ENCODE measurements around the gene FAAH. TPM values are rescaled to one million over a fixed set of nuclear protein-coding genes. Genes with fewer than 3 reads are reported as not detected.
A peak's percentile ranks its signal among the peaks of the same experiment; 100 is the strongest.

Gene FAAH
- total RNA-seq, 1 donor from 2014 or later: 6.4 TPM

DNA sequence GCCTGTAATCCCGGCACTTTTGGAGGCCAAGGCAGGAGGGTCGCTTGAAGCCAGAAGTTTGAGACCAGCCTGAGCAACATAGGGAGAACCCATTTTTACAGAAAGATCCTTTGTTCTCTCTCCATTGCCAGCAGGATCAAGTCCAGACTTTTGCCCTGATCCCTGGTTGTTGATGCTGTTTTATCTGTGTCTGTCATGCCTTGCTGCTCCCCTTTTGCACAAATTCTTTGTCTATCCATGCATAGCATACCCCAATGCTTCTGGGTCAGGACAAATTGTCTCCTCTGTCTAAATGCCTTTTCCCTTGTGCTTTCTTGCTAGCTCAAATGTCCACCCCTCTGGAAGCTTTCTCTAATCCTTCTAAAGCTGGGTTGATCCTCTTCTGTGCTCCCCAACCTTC, 25.3 kb upstream of the FAAH start:
- intact Hi-C loops (cut with micrococcal nuclease): no loop called here
- H3K36me3 Mint-ChIP-seq (ENCODE audit: low read depth): peaks cover 40% of the 10 kb centered on the region
- no peak for TF ChIP-seq CTCF (IDR thresholded peaks at IDR 0.05)
- H3K27me3 Mint-ChIP-seq: no peaks in the 10 kb centered on the region
- DNase-seq: no peak
- no peaks in the 10 kb centered on the region for H3K9me3 Mint-ChIP-seq
- CTCF ChIA-PET: interaction anchor here (0.6 kb wide), 1 partner anchor 158 kb away, joined by 3 read pairs; no protein-coding TSS in a partner anchor
- POLR2A ChIA-PET: interaction anchor here (0.5 kb wide), 1 partner anchor 29 kb away, joined by 4 read pairs; no protein-coding TSS in a partner anchor
- no peak for ATAC-seq (ENCODE audit: low read depth)
- no peak overlapping the region for H3K27ac Mint-ChIP-seq
- H3K4me1 Mint-ChIP-seq: peaks cover 34% of the 10 kb centered on the region
- no peak overlapping the region for H3K4me3 Mint-ChIP-seq

DNA sequence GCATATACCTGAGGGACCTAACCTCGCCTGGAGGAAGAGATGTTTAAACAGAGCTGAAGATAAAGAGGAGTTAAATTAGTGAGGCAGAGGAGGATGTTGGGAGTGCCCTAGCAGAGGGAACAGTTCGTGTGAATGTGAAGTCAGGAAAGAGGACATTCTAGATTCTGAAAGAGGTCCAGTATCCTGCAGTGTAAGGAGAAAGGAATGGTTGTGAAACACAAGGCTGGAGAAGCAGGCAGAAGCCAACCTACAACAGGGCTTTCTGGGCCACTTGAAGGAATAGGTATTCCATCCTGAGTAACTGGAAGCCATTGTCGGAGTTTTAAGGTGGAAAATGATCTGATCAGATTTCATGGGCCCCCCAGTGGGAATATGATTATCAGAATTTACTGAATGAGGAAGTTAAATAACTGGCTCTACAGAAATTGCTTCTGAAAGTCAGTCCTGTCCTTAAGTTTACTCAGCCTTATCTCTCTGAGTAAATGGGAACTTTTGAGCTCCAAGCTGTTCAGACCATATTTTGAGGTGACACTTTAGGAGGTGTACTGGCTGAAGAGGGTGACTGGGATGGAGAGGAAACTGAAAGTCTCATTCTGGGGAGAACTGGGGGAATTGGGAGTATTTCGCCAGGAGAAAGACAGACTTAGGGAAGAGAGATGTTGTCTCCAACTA, 24.4 kb upstream of the FAAH start:
- Mint-ChIP-seq H3K4me3 (peak overlapping the region; percentile 29), H3K36me3 (ENCODE audit: low read depth) (peaks cover 34% of the 10 kb centered on the region), H3K4me1 (peaks cover 35% of the 10 kb centered on the region), H3K27ac (peak overlapping the region; percentile 73), H3K27me3 (no peaks in the 10 kb centered on the region), H3K9me3 (no peaks in the 10 kb centered on the region)
- ChIA-PET POLR2A (interaction anchor here (0.5 kb wide), 1 partner anchor 30 kb away, joined by 4 read pairs; no protein-coding TSS in a partner anchor), CTCF (no interaction called here)
- ATAC-seq (ENCODE audit: low read depth): no peak
- intact Hi-C loops (cut with micrococcal nuclease): no loop called here
- TF ChIP-seq CTCF (IDR thresholded peaks at IDR 0.05): no peak
- DNase-seq: no peak

DNA sequence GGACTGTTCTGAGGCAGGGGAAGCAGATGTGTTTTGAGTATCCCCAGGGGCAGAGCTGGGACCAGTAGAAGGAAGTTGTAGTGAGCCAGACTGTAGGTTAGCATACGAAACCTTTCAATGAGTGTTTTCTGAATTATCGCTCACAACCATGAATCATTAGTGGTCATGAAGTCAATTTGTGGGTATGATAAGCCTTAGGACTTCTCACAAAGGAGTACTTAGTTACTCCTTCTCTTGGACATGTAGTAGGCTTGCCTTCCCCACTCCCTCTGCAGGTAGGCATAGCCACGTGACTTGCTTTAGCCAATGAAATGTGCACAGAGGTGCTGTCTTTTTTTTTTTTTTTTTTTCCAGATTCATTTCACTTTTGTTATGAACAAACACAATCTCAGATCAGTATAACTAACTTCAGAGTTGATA, 23.9 kb upstream of the FAAH start:
- DNase-seq: no peak
- H3K9me3 Mint-ChIP-seq: no peaks in the 10 kb centered on the region
- peak; percentile 74 for ATAC-seq (ENCODE audit: low read depth)
- ChIA-PET CTCF (interaction anchor here (0.6 kb wide), 1 partner anchor 966 kb away, joined by 3 read pairs; no protein-coding TSS in a partner anchor), POLR2A (no interaction called here)
- peaks cover 28% of the 10 kb centered on the region for H3K36me3 Mint-ChIP-seq (ENCODE audit: low read depth)
- intact Hi-C loops (cut with micrococcal nuclease): no loop called here
- peaks cover 35% of the 10 kb centered on the region for H3K4me1 Mint-ChIP-seq
- H3K4me3 Mint-ChIP-seq: peak overlapping the region; percentile 29
- H3K27ac Mint-ChIP-seq: peak overlapping the region; percentile 73
- no peaks in the 10 kb centered on the region for H3K27me3 Mint-ChIP-seq
- TF ChIP-seq CTCF (IDR thresholded peaks at IDR 0.05): no peak

GRCh38 chr1:46372431-46372830, 21.7 kb upstream of the FAAH start:
- ChIA-PET POLR2A (no interaction called here), CTCF (no interaction called here)
- Mint-ChIP-seq H3K9me3 (no peaks in the 10 kb centered on the region), H3K27me3 (no peaks in the 10 kb centered on the region), H3K4me1 (peaks cover 35% of the 10 kb centered on the region), H3K27ac (no peak overlapping the region), H3K36me3 (ENCODE audit: low read depth) (peaks cover 18% of the 10 kb centered on the region), H3K4me3 (no peak overlapping the region)
- no peak for TF ChIP-seq CTCF (IDR thresholded peaks at IDR 0.05)
- no peak for ATAC-seq (ENCODE audit: low read depth)
- intact Hi-C loops (cut with micrococcal nuclease): no loop called here
- no peak for DNase-seq

- ChIA-PET POLR2A (no interaction called here), CTCF (no interaction called here)
- no peak for TF ChIP-seq CTCF (IDR thresholded peaks at IDR 0.05)
- no peak for ATAC-seq (ENCODE audit: low read depth)
- no peak overlapping the region for H3K27ac Mint-ChIP-seq
- peaks cover 5% of the 10 kb centered on the region for H3K36me3 Mint-ChIP-seq (ENCODE audit: low read depth)
- intact Hi-C loops (cut with micrococcal nuclease): no loop called here
- no peak overlapping the region for H3K4me3 Mint-ChIP-seq
- DNase-seq: no peak
- no peaks in the 10 kb centered on the region for H3K4me1 Mint-ChIP-seq
- no peaks in the 10 kb centered on the region for H3K27me3 Mint-ChIP-seq
- H3K9me3 Mint-ChIP-seq: peaks cover 4% of the 10 kb centered on the region
Observed at GRCh38 chr1:46379996-46380395, 14.1 kb upstream of the FAAH start.

Measured in activated B cell treated with CpG ODN at 0.5 μM for 24 hours (primary cell).